ENCODE data around the gene PEX5L. TPM values are rescaled to one million over a fixed set of nuclear protein-coding genes. Genes with fewer than 3 reads are reported as not detected.
A peak's percentile ranks its signal among the peaks of the same experiment; 100 is the strongest.

Gene PEX5L
- total and polyA plus RNA-seq, 2 experiments from 2014 or later: 0.13 to 0.63 TPM

DNA sequence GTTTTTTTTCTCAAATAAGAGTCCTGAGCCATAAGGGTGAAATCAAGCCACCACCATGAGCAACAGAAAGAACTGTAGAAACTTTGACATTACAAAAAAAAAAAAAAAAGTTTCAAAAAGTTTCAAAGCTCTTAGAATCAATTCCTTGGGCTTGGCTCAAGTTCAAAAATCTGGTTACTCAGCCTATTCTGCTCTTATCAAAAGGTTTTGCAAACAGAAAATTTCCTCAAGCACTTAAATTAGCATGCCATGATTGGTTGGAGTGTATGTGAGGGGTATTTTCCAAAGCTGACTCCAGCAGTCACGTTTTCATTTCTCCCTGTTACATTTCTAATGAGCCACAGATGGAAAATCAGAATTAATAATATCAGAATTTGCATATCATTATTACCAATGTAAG, 12.1 kb upstream of the PEX5L start:
- H3K4me3 ChIP-seq: no peak overlapping the region
- no peaks in the 10 kb centered on the region for H3K9me3 ChIP-seq (ENCODE audit: low read depth)
- H3K9me2 ChIP-seq (replicated peaks; ENCODE audit: insufficient read depth): no peaks in the 10 kb centered on the region
- no peaks in the 10 kb centered on the region for H3K27me3 ChIP-seq
- H2AFZ ChIP-seq: no peak overlapping the region
- peak; percentile 12 for DNase-seq (ENCODE audit: low spot score)
- no peaks in the 10 kb centered on the region for H4K20me1 ChIP-seq (ENCODE audit: insufficient read depth, poor library complexity, severe bottlenecking)
- H3K79me2 ChIP-seq: no peaks in the 10 kb centered on the region
- no peak overlapping the region for H3K4me2 ChIP-seq
- no peaks in the 10 kb centered on the region for H3K36me3 ChIP-seq (replicated peaks; ENCODE audit: insufficient read depth, low read depth)
- no peaks in the 10 kb centered on the region for H3K4me1 ChIP-seq (ENCODE audit: insufficient read depth)
- WGBS (ENCODE audit: low lambda C conversion rate, missing lambda C conversion rate): 55% methylated on average over 1 of the region's 1 CpG
- no peak for TF ChIP-seq EZH2phosphoT487 (IDR thresholded peaks at IDR 0.05; ENCODE audit: low read depth, severe bottlenecking, unreplicated experiment)
- no peak for TF ChIP-seq EZH2 (IDR thresholded peaks at IDR 0.05; ENCODE audit: borderline replicate concordance)
- TF ChIP-seq CTCF (IDR thresholded peaks at IDR 0.05; ENCODE audit: poor library complexity): no peak
- no peak overlapping the region for H3K27ac ChIP-seq

- Histone ChIP-seq H3K9me2 (replicated peaks; ENCODE audit: insufficient read depth) (no peaks in the 10 kb centered on the region), H3K4me1 (ENCODE audit: insufficient read depth) (no peaks in the 10 kb centered on the region), H3K27me3 (no peaks in the 10 kb centered on the region), H2AFZ (no peak overlapping the region), H3K79me2 (no peaks in the 10 kb centered on the region), H3K4me2 (no peak overlapping the region), H3K36me3 (replicated peaks; ENCODE audit: insufficient read depth, low read depth) (no peaks in the 10 kb centered on the region), H4K20me1 (ENCODE audit: insufficient read depth, poor library complexity, severe bottlenecking) (no peaks in the 10 kb centered on the region), H3K27ac (no peak overlapping the region), H3K4me3 (no peak overlapping the region), H3K9me3 (ENCODE audit: low read depth) (no peaks in the 10 kb centered on the region)
- no peak for TF ChIP-seq EZH2phosphoT487 (IDR thresholded peaks at IDR 0.05; ENCODE audit: low read depth, severe bottlenecking, unreplicated experiment)
- TF ChIP-seq CTCF (IDR thresholded peaks at IDR 0.05; ENCODE audit: poor library complexity): no peak
- TF ChIP-seq EZH2 (IDR thresholded peaks at IDR 0.05; ENCODE audit: borderline replicate concordance): no peak
- 93% methylated on average over 1 of the region's 1 CpG for WGBS (ENCODE audit: low lambda C conversion rate, missing lambda C conversion rate)
- no peak for DNase-seq (ENCODE audit: low spot score)
These were observed 11.4 kb upstream of the PEX5L start for GRCh38 chr3:180048103-180048502.

DNA sequence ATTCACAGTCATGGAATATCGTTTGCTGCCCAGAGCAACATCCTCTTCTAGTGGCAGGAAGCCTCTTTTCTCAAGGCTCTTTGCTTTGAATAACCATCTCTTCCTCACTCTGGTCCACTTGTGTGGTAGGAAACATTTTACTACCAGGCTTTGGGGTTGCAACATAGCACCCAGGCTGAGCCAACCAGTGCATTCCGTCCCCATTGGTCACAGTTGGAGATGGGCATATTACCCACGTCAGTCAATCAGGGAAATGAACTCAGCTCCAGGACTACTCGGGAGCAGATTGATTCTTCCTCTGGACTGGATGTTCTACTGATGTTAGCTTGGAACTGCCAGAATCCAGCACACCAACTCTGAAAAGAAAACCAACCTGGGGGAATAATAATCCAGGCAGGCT, 4.2 kb upstream of the PEX5L start:
- no peaks in the 10 kb centered on the region for H3K9me2 ChIP-seq (replicated peaks; ENCODE audit: insufficient read depth)
- H2AFZ ChIP-seq: no peak overlapping the region
- H3K4me3 ChIP-seq: no peak overlapping the region
- H3K4me1 ChIP-seq (ENCODE audit: insufficient read depth): peaks cover 3% of the 10 kb centered on the region
- no peak overlapping the region for H3K27ac ChIP-seq
- H4K20me1 ChIP-seq (ENCODE audit: insufficient read depth, poor library complexity, severe bottlenecking): no peaks in the 10 kb centered on the region
- no peaks in the 10 kb centered on the region for H3K9me3 ChIP-seq (ENCODE audit: low read depth)
- H3K27me3 ChIP-seq: peaks cover 42% of the 10 kb centered on the region
- DNase-seq (ENCODE audit: low spot score): no peak
- TF ChIP-seq EZH2phosphoT487 (IDR thresholded peaks at IDR 0.05; ENCODE audit: low read depth, severe bottlenecking, unreplicated experiment): no peak
- no peak for TF ChIP-seq EZH2 (IDR thresholded peaks at IDR 0.05; ENCODE audit: borderline replicate concordance)
- TF ChIP-seq CTCF (IDR thresholded peaks at IDR 0.05; ENCODE audit: poor library complexity): no peak
- H3K36me3 ChIP-seq (replicated peaks; ENCODE audit: insufficient read depth, low read depth): no peaks in the 10 kb centered on the region
- H3K4me2 ChIP-seq: no peak overlapping the region
- WGBS (ENCODE audit: low lambda C conversion rate, missing lambda C conversion rate): 85% methylated on average over 4 of the region's 4 CpGs
- H3K79me2 ChIP-seq: no peaks in the 10 kb centered on the region
